K562 (cell line): ENCODE results near the gene TBCCD1. TPM values are rescaled to one million over a fixed set of nuclear protein-coding genes. Genes with fewer than 3 reads are reported as not detected.

Experiments used
- ATAC-seq: fragments of 200-7000 bp; cut with Tn5 transposase; 3 replicates; pipeline ENCODE4 v1.9.1; 2020; ENCODE audit warnings: moderate library complexity
- BruUV-seq: library from RNA; stranded (reverse); fragments of 400-500 nt; replicated peaks from 2 replicates; lab custom pipeline; 2021; lab: Mats Ljungman, UMichigan
- CTCF ChIA-PET: fragments of 300-600 bp; formaldehyde crosslinking; extraction: SDS; loops from one replicate; lab custom pipeline; 2021; ENCODE audit warnings: low intra/inter-chr PET ratio; lab: Yijun Ruan, JAX
- POLR2A ChIA-PET: fragments of 300-600, 350-650 bp; sonication (Branson Sonifier 250); formaldehyde crosslinking; extraction: SDS; loops from one replicate; lab custom pipeline; 2021; ENCODE audit warnings: antibody characterized with exemption, inconsistent platforms; lab: Yijun Ruan, JAX
- DNase-seq, 4 experiments: peaks; one replicate each; pipeline versions ENCODE4 v3.0.0 to v3.0.0-alpha.2; 2011 to 2018; ENCODE audit warnings: low spot score in 3 of 4, mixed read lengths in 3 of 4; ENCODE audit errors: extremely low read depth in 1 of 4
- FAIRE-seq: peaks from 2 replicates; lab custom pipeline; 2011; peaks lifted over from hg19 to GRCh38; lab: Jason Lieb, UNC
- H2AFZ ChIP-seq: 2 replicates; pipeline ENCODE4 v1.6.0; 2011; ENCODE audit warnings: low read depth, low read length, control low read depth, inconsistent platforms
- H3K27ac ChIP-seq: fragments of 200-600 bp; 3 replicates; pipeline ENCODE4 v1.8.0; 2011; ENCODE audit warnings: low read depth, mild to moderate bottlenecking, control low read depth, inconsistent platforms, low read length, moderate library complexity, mixed read lengths; ENCODE audit errors: extremely low read depth
- H3K27me3 ChIP-seq, 2 experiments: fragments of 300-600 bp in 1 of 2; 2 replicates in 1 of 2; 3 replicates in 1 of 2; pipeline versions ENCODE4 v1.6.0 to v1.8.0; 2011; ENCODE audit warnings: inconsistent platforms in 2 of 2, low read length in 2 of 2, mild to moderate bottlenecking in 1 of 2, mixed read lengths in 1 of 2, moderate library complexity in 1 of 2; ENCODE audit not compliant: control insufficient read depth in 2 of 2, insufficient read depth in 2 of 2
- H3K36me3 ChIP-seq: fragments of 300-600 bp; 3 replicates; pipeline ENCODE4 v1.8.0; 2011; ENCODE audit warnings: mild to moderate bottlenecking, low read length, inconsistent platforms; ENCODE audit not compliant: control insufficient read depth, insufficient read depth
- H3K4me1 ChIP-seq, 2 experiments: fragments of 200-600 bp in 1 of 2; replicated peaks in 1 of 2; 2 replicates in 1 of 2; 3 replicates in 1 of 2; pipeline versions ENCODE4 v1.5.1 to v1.8.0; 2011; ENCODE audit warnings: inconsistent platforms in 2 of 2, low read length in 2 of 2, mild to moderate bottlenecking in 1 of 2, mixed read lengths in 1 of 2, moderate library complexity in 1 of 2; ENCODE audit not compliant: control insufficient read depth in 2 of 2, insufficient read depth in 2 of 2
- H3K4me2 ChIP-seq: 2 replicates; pipeline ENCODE4 v1.6.1; 2011; ENCODE audit warnings: low read length, control low read depth, inconsistent platforms, mixed read lengths; ENCODE audit not compliant: insufficient read depth
- H3K4me3 ChIP-seq: fragments of 200-600 bp; sonication (generic), shearing (Covaris generic); 2 replicates; pipeline ENCODE4 v1.5.1; 2016; ENCODE audit warnings: control low read depth, inconsistent platforms
- H3K79me2 ChIP-seq: fragments of 200-600 bp; 3 replicates; pipeline ENCODE4 v1.8.0; 2011; ENCODE audit warnings: low read length, inconsistent platforms; ENCODE audit not compliant: control insufficient read depth, insufficient read depth
- H3K9ac ChIP-seq, 2 experiments: 2 replicates each; pipeline versions ENCODE4 v1.6.0 to v1.6.1; 2011; ENCODE audit warnings: low read depth in 2 of 2, low read length in 2 of 2, control low read depth in 1 of 2, inconsistent platforms in 1 of 2, mild to moderate bottlenecking in 1 of 2, mixed read lengths in 1 of 2; ENCODE audit not compliant: insufficient read depth in 1 of 2
- H3K9me1 ChIP-seq: one replicate; pipeline ENCODE4 v1.6.0; 2011; ENCODE audit warnings: inconsistent platforms, mild to moderate bottlenecking, low read length, moderate library complexity; ENCODE audit not compliant: control insufficient read depth, insufficient read depth
- H3K9me3 ChIP-seq: replicated peaks from 2 replicates; pipeline ENCODE4 v1.5.1; 2011; ENCODE audit warnings: low read depth, low read length, inconsistent platforms; ENCODE audit not compliant: control insufficient read depth, insufficient read depth
- H4K20me1 ChIP-seq: replicated peaks from 2 replicates; pipeline ENCODE4 v1.6.1; 2011; ENCODE audit warnings: low read length, inconsistent platforms, mixed read lengths; ENCODE audit not compliant: control insufficient read depth, insufficient read depth
- NFYB ChIP-seq: IDR thresholded peaks from 2 replicates; pipeline ENCODE4 v1.6.1; 2011; ENCODE audit warnings: mild to moderate bottlenecking, moderate library complexity; ENCODE audit not compliant: insufficient read length; ENCODE audit errors: extremely low read depth
- RAD21 ChIP-seq, 2 experiments: fragments of 250-450 bp in 1 of 2; fragments of 450-650 bp in 1 of 2; sonication (Bioruptor Pico) in 1 of 2; formaldehyde crosslinking in 1 of 2; IDR thresholded peaks in 1 of 2; conservative IDR thresholded peaks in 1 of 2; 2 replicates each; pipeline versions ENCODE4 v1.4.0 to v1.8.0; 2020 to 2022; ENCODE audit warnings: mild to moderate bottlenecking in 2 of 2, moderate library complexity in 1 of 2
- WGBS: fragments of 100-300 bp; shearing (Covaris generic); methylation state at CpG from one replicate; pipeline ENCODE4 v1.1.6; 2016; ENCODE audit warnings: low coverage, mixed read lengths; ENCODE audit not compliant: insufficient coverage; ENCODE audit errors: missing lambda C conversion rate; 5-methylcytosine and 5-hydroxymethylcytosine counted together
- in situ Hi-C: fragments of 300-500 bp; cut with MboI; formaldehyde crosslinking; loops from 4 replicates; pipeline ENCODE4 v1.15.0; 2018; ENCODE audit warnings: inconsistent platforms, mixed read lengths
- intact Hi-C: fragments of 100-400 bp; cut with micrococcal nuclease; formaldehyde crosslinking; loops from 2 replicates; pipeline ENCODE4 v1.14.2; 2022
- polyA plus RNA-seq, 8 experiments: library from polyadenylated mRNA; depleted of rRNA in 4 of 8; stranded (reverse) in 5 of 8; unstranded in 3 of 8; fragments of >200 nt; fragmentation: Nextera tagmentation in 2 of 8; fragmentation: Illumina TruSeq in 1 of 8; extraction: Ambion mirVana in 2 of 8; extraction: Trizol in 1 of 8; gene quantifications; 2 replicates each; pipeline versions ENCODE4 v1.2.1 to v1.2.3, GENCODE V29; 2011 to 2014; ENCODE audit warnings: inconsistent platforms in 1 of 8, missing spikeins in 1 of 8
- total RNA-seq, 7 experiments: library from RNA; depleted of rRNA in 6 of 7; stranded (reverse); fragments of >200 nt in 6 of 7; fragmentation: Illumina TruSeq in 2 of 7; extraction: Trizol in 2 of 7; gene quantifications; 2 replicates each; pipeline versions ENCODE4 v1.2.1 to v1.2.3, GENCODE V29; 2011 to 2021; ENCODE audit warnings: low replicate concordance in 1 of 7
- TF ChIP-seq, protein P1 (sequence below), 3 experiments: IDR thresholded peaks in 2 of 3; conservative IDR thresholded peaks in 1 of 3; 2 replicates each; pipeline ENCODE4 v1.5.1; 2011 to 2012; ENCODE audit warnings: low read length in 3 of 3, mild to moderate bottlenecking in 3 of 3, control low read depth in 2 of 3, improper control_type of control experiment in 1 of 3, inconsistent platforms in 1 of 3, low read depth in 1 of 3, mixed read lengths in 1 of 3, moderate library complexity in 1 of 3; ENCODE audit not compliant: insufficient read depth in 2 of 3
- TF ChIP-seq, protein P2 (sequence below): IDR thresholded peaks from 2 replicates; pipeline ENCODE4 v1.6.1; 2011; ENCODE audit warnings: borderline replicate concordance, low read depth, mild to moderate bottlenecking, moderate library complexity, low read length; ENCODE audit not compliant: insufficient read depth, poor library complexity, severe bottlenecking

The TBCCD1 gene
- total and polyA plus RNA-seq, 9 of the 15 experiments (the other 6 are each of a cell fraction or from before 2014, with no cell fraction given), result 17.7 to 31.1 (median 21.2) TPM

DNA sequence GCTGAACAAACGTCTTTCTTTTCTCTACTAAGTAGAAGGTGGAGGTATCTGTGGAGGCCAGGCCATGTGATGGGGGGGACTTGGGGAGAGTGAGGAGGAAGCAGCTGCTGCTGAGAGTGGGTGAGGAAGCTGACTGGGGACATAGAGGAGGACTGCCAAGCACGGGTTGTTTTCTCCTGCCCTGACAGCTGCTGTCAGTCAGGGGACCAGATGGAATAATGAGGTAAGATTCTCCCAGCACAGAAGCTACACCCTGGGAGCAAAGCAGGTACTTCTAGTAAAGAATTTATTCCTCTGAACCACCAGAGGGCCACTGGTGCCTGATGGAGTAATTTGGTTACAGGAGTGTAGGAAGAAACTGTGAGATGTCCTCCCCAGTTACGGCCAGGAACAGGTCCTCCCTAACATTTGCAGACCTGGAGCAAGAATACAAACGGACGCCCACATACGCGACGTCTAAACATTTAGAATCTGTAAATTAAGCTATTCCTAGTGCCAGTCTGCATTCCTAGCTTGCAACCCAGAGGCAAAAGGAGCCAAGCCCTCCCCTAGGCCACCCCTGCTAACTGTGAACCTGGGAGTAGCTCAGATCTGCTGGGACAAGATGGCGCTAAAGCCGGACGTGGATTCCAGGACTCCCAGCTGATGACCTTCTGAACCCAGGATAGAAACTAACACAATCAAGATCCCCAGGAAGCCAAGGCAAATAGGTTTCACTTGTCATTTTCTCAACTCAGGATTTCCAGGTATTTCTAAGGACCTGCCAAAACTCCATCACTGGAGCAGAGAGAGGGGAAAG is 37.7 kb downstream of the TBCCD1 start:
- CTCF ChIA-PET, result interaction anchor here (0.6 kb wide), 1 partner anchor 286 kb away, joined by 5 read pairs; no protein-coding TSS in a partner anchor
- H3K9me1 ChIP-seq, result no peaks in the 10 kb centered on the region
- H3K9me3 ChIP-seq, result no peaks in the 10 kb centered on the region
- H3K36me3 ChIP-seq, result no peaks in the 10 kb centered on the region
- ATAC-seq (peak; percentile 67), FAIRE-seq (no peak), DNase-seq (no peak)
- no peaks in the 10 kb centered on the region; a peak in 1 of 5 replicates for H3K4me1 ChIP-seq
- H3K27me3 ChIP-seq, result peaks cover 6 to 20% of the 10 kb centered on the region in 2 experiments; a peak in 4 of 5 replicates
- BruUV-seq, result no TSS peak
- no peak for TF ChIP-seq NFYB
- TF ChIP-seq, protein P1, sequence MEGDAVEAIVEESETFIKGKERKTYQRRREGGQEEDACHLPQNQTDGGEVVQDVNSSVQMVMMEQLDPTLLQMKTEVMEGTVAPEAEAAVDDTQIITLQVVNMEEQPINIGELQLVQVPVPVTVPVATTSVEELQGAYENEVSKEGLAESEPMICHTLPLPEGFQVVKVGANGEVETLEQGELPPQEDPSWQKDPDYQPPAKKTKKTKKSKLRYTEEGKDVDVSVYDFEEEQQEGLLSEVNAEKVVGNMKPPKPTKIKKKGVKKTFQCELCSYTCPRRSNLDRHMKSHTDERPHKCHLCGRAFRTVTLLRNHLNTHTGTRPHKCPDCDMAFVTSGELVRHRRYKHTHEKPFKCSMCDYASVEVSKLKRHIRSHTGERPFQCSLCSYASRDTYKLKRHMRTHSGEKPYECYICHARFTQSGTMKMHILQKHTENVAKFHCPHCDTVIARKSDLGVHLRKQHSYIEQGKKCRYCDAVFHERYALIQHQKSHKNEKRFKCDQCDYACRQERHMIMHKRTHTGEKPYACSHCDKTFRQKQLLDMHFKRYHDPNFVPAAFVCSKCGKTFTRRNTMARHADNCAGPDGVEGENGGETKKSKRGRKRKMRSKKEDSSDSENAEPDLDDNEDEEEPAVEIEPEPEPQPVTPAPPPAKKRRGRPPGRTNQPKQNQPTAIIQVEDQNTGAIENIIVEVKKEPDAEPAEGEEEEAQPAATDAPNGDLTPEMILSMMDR (IDR thresholded peaks at IDR 0.05 in 2 of 3, conservative IDR thresholded peaks at IDR 0.05 in 1 of 3; ENCODE audit: insufficient read depth in 2 of 3, low read depth in 1 of 3, low read length in 3 of 3), result peak in 2 of 3 experiments; percentile 13 to 20; a peak in 2 of 6 replicates
- TF ChIP-seq, protein P2, sequence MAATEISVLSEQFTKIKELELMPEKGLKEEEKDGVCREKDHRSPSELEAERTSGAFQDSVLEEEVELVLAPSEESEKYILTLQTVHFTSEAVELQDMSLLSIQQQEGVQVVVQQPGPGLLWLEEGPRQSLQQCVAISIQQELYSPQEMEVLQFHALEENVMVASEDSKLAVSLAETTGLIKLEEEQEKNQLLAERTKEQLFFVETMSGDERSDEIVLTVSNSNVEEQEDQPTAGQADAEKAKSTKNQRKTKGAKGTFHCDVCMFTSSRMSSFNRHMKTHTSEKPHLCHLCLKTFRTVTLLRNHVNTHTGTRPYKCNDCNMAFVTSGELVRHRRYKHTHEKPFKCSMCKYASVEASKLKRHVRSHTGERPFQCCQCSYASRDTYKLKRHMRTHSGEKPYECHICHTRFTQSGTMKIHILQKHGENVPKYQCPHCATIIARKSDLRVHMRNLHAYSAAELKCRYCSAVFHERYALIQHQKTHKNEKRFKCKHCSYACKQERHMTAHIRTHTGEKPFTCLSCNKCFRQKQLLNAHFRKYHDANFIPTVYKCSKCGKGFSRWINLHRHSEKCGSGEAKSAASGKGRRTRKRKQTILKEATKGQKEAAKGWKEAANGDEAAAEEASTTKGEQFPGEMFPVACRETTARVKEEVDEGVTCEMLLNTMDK, result peak; percentile 52
- TF ChIP-seq RAD21 (CRISPR knock-in tag; conservative IDR thresholded peaks at IDR 0.05 in 1 of 2, IDR thresholded peaks at IDR 0.05 in 1 of 2), result 0 out of 4 replicates have a peak, but pooled peaks of 1 of the 2 experiments have one; percentile 6
- no peaks in the 10 kb centered on the region for H3K79me2 ChIP-seq
- intact Hi-C loops (no loop called here), in situ Hi-C loops (no loop called here)
- H2AFZ ChIP-seq, result 0 out of 2 replicates have a peak overlapping the region, but pooled peaks have one; percentile 33
- no peaks in the 10 kb centered on the region for H4K20me1 ChIP-seq
- POLR2A ChIA-PET, result interaction anchor here (1.1 kb wide), 1 partner anchor 11 kb away, joined by 4 read pairs; no protein-coding TSS in a partner anchor
- no peak overlapping the region for H3K4me3 ChIP-seq
- WGBS, result 12% methylated on average over 11 of the region's 11 CpGs
- H3K9ac ChIP-seq, result no peak overlapping the region
- no peak overlapping the region for H3K27ac ChIP-seq
- no peak overlapping the region for H3K4me2 ChIP-seq
